WERI-Rb-1 (cell line): ENCODE data around the gene OAT.

Experiments used
- DNase-seq: peaks from one replicate; pipeline ENCODE4 v3.0.0-alpha.2; 2020
- H3K27ac ChIP-seq: fragments of 250-450 bp; sonication (Bioruptor Pico); 2 replicates; pipeline ENCODE4 v1.5.1; 2020; ENCODE audit warnings: mild to moderate bottlenecking, moderate library complexity
- H3K27me3 ChIP-seq: fragments of 250-450 bp; sonication (Bioruptor Pico); 2 replicates; pipeline ENCODE4 v1.5.1; 2021; ENCODE audit warnings: mild to moderate bottlenecking, low read depth, moderate library complexity; ENCODE audit not compliant: insufficient read depth, severe bottlenecking
- H3K36me3 ChIP-seq: fragments of 250-450 bp; sonication (Bioruptor Pico); 2 replicates; pipeline ENCODE4 v1.5.1; 2020; ENCODE audit warnings: mild to moderate bottlenecking, moderate library complexity
- H3K4me3 ChIP-seq: 2 replicates; pipeline ENCODE4 v1.5.1; 2011; ENCODE audit warnings: low read depth, mild to moderate bottlenecking, control low read depth, low read length
- H3K9me3 ChIP-seq: fragments of 250-450 bp; sonication (Bioruptor Pico); 2 replicates; pipeline ENCODE4 v1.5.1; 2021; ENCODE audit warnings: mild to moderate bottlenecking, moderate library complexity; ENCODE audit not compliant: severe bottlenecking
- TF ChIP-seq, protein P1 (sequence below): IDR thresholded peaks from 2 replicates; pipeline ENCODE4 v1.5.1; 2011; ENCODE audit warnings: low read depth, mild to moderate bottlenecking, control low read depth, inconsistent platforms, low read length

OAT gene

DNA sequence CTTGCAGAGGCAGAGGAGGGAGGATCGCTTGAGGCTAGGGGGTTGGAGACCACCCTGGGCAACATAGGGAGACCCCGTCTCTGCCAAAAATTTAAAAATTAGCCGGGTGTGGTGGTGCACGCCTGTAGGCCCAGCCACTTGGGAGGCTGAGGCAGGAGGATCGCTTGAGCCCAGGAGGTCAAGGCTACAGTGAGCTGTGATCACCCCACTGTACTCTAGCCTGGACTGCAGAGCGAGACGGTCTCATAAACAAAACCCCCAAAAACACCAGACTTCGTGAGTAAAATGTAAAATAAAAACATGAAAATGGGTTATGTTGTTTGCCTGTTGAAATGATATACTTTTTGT lies 43.6 kb upstream of the OAT start:
- no peak for DNase-seq
- no peaks in the 10 kb centered on the region for H3K9me3 ChIP-seq
- peak overlapping the region; percentile 87; the same call in 1 of the 2 replicates for H3K27ac ChIP-seq
- no peaks in the 10 kb centered on the region for H3K36me3 ChIP-seq
- no peaks in the 10 kb centered on the region for H3K27me3 ChIP-seq
- H3K4me3 ChIP-seq: peak overlapping the region; percentile 57
- TF ChIP-seq, protein P1, sequence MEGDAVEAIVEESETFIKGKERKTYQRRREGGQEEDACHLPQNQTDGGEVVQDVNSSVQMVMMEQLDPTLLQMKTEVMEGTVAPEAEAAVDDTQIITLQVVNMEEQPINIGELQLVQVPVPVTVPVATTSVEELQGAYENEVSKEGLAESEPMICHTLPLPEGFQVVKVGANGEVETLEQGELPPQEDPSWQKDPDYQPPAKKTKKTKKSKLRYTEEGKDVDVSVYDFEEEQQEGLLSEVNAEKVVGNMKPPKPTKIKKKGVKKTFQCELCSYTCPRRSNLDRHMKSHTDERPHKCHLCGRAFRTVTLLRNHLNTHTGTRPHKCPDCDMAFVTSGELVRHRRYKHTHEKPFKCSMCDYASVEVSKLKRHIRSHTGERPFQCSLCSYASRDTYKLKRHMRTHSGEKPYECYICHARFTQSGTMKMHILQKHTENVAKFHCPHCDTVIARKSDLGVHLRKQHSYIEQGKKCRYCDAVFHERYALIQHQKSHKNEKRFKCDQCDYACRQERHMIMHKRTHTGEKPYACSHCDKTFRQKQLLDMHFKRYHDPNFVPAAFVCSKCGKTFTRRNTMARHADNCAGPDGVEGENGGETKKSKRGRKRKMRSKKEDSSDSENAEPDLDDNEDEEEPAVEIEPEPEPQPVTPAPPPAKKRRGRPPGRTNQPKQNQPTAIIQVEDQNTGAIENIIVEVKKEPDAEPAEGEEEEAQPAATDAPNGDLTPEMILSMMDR: no peak

DNA sequence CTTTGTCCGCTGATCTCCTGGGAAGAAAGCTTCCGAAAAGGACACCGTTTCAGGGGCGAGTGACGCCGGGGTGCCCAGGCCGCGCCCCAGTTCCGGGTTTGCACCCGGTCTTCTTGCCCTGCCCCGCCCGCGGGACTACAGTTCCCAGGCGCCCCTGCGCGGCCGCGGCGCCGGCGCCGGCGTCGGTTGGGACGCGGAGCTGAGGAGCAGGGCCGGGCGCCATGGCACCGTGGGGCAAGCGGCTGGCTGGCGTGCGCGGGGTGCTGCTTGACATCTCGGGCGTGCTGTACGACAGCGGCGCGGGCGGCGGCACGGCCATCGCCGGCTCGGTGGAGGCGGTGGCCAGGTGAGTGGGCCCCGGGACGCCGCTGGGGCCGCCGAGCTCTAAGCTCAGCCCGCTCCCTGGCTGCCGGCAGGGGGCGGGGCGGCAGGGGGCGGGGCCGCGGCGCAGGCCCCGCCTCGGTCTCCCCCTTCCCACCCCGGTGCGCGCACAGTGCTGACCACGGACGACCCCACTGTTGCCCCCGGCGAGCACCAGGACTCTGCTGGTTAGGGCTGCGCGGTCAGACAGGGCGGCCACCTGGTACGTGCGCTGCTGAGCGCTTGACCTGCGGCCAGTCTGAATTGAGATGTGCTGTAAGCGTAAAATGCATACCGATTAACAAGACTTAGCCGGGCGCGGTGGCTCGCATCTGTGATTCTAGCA lies 43.1 kb upstream of the OAT start, which contains the start of gene LHPP:
TSS of gene LHPP (plus strand) at position 182 of the 706 bp plus-strand sequence. CDS start at position 222, 40 bp downstream.
- peak; percentile 77 for DNase-seq
- H3K27me3 ChIP-seq: no peaks in the 10 kb centered on the region

DNA sequence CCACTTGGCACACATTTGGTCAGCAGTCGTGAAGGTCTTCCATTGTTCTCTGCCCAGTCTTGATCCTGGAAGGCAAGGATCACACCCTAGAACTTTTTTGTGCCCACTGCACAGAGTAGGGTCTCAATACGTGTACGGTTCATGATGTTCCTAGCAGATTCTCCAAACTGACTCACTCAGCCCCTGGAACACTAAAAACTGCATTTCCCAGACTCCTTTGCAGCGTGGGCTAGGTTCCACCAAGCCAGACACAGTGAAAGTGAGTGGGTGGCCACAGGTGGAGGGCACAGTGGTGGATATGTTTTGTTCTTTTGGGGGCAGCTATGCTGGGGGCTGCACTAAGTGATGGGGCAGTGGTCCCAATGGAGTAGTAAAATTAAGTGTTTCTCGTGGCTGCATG lies 41.4 kb upstream of the OAT start:
- TF ChIP-seq, protein P1: no peak
- DNase-seq: no peak
- H3K36me3 ChIP-seq: no peaks in the 10 kb centered on the region

More for the DNA sequence above, 43.1 kb upstream of the OAT start, which contains the start of gene LHPP:
- H3K36me3 ChIP-seq: no peaks in the 10 kb centered on the region
- TF ChIP-seq, protein P1: peak; percentile 11; the same call in 1 of the 2 replicates
- H3K9me3 ChIP-seq: no peaks in the 10 kb centered on the region
- H3K4me3 ChIP-seq: peak within 1 kb of the TSS; percentile 57
- H3K27ac ChIP-seq: peak within 1 kb of the TSS; percentile 87

DNA sequence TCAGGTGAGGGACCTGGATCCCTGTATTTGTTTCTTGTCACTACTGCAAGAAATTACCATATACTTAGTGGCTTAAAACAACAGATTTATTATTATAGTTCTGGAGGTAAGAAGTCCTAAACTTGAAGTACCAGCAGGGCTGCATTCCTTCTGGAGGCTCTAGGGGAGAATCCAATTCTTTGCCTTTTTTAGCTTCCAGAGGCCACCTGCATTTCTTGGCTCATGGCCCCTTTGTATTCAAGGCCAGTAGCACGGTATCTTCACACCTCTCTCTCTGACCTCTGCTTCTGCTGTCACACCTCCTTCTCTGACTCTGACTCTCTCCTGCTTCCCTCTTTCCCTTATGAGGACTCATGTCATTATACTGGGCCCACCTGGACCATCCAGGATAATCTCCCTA lies 40.7 kb upstream of the OAT start:
- Histone ChIP-seq H3K27ac (no peak overlapping the region), H3K27me3 (no peaks in the 10 kb centered on the region), H3K4me3 (no peak overlapping the region), H3K9me3 (no peaks in the 10 kb centered on the region), H3K36me3 (no peaks in the 10 kb centered on the region)
- TF ChIP-seq, protein P1: no peak
- DNase-seq: no peak

More for the DNA sequence above, 41.4 kb upstream of the OAT start:
- H3K27ac ChIP-seq: no peak overlapping the region
- H3K27me3 ChIP-seq: no peaks in the 10 kb centered on the region
- H3K9me3 ChIP-seq: no peaks in the 10 kb centered on the region
- H3K4me3 ChIP-seq: no peak overlapping the region

DNA sequence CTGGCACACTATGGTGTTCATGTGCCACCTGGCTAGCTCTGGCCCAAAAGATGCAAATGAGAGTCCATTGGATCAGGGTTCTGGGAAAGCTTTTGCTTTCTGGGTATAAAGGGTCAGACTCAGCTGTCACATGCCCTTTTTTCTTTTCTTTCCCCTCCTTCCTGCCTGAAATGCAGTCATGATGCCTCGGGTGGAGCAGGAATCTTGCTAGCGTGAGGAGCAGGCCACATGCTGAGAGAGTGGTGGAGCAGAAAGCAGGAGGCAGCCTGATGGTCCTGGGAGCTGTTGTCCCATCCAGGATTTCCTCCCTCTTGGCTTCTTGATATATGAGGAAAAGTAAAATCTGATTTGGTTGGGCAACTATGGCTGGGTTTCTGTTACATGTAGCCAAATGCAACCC lies 40.2 kb upstream of the OAT start:
- TF ChIP-seq, protein P1: no peak
- H3K9me3 ChIP-seq: no peaks in the 10 kb centered on the region
- H3K4me3 ChIP-seq: no peak overlapping the region
- H3K36me3 ChIP-seq: no peaks in the 10 kb centered on the region
- no peak for DNase-seq
- no peaks in the 10 kb centered on the region for H3K27me3 ChIP-seq
- no peak overlapping the region for H3K27ac ChIP-seq

DNA sequence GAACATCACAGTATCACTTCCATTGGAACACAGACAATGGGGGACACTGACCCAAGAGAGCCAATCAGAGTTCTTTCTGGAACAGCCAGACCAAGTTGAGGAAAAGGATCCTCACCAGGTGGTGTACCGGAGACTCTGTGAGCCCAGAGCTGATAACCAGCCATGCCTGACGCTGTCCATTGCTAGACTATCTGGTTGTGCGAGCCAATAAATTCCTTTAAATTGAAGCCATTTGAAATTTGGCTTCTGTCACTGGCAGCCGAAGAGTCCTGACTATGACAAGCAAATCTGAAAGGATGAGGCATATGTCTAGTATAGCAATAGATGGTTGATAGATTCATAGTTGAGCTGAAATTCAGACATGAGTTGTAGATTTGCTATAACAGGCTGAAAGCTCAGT lies 39.8 kb upstream of the OAT start:
- H3K27ac ChIP-seq: no peak overlapping the region
- no peak for DNase-seq
- no peaks in the 10 kb centered on the region for H3K27me3 ChIP-seq
- H3K4me3 ChIP-seq: no peak overlapping the region
- no peaks in the 10 kb centered on the region for H3K36me3 ChIP-seq
- TF ChIP-seq, protein P1: no peak
- no peaks in the 10 kb centered on the region for H3K9me3 ChIP-seq
